ENCODE measurements around the gene SPAG9.

GRCh38 chr17:50955160-50955559 is 165.5 kb downstream of the SPAG9 start:
- TF ChIP-seq CTCF (IDR thresholded peaks at IDR 0.05) (no peak), POLR2A (IDR thresholded peaks at IDR 0.05) (no peak), POLR2AphosphoS5 (IDR thresholded peaks at IDR 0.05) (no peak), EP300 (IDR thresholded peaks at IDR 0.05) (no peak)

Data from upper lobe of left lung (tissue), 4 donors.